Stimulated activated CD4-positive, alpha-beta T cell treated with anti-CD3 and anti-CD28 coated beads, Interleukin-4, amount 100 ng/mL, for 1 hour (primary cell): ENCODE results near the gene TAF5L.
"Not testable (repeated sequence)": the region's sequence is repeated elsewhere in the genome, so short reads cannot be mapped to it uniquely, and the experiment has no call there.

Experiments
- DNase-seq: peaks from one replicate; pipeline ENCODE4 v3.0.0-alpha.2; 2020

The TAF5L gene

DNA sequence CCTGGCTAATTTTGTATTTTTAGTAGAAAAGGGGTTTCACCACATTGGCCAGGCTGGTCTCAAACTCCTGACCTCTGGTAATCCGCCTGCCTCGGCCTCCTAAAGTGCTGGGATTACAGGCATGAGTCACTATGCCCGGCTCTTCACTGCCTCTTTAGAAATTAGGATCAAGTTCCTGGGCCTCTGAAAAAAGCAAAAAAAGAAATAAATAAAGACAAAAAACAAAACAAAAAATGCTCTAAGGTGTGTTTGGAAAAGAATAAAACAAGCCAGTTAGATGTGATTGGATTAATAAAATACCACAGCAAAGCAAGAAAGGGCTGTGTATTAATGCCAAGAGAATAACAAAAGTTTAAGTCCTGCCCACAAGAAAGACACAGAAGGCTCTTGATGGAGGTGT is 63.2 kb downstream of the TAF5L start:
- no peak for DNase-seq

GRCh38 chr1:229561141-229561540 is 64.8 kb downstream of the TAF5L start:
- no peak for DNase-seq

GRCh38 chr1:229560124-229560523 is 65.8 kb downstream of the TAF5L start:
- not testable (repeated sequence) for DNase-seq

GRCh38 chr1:229559336-229559801 is 66.6 kb downstream of the TAF5L start:
- not testable (repeated sequence) for DNase-seq

GRCh38 chr1:229558460-229559335 is 67.2 kb downstream of the TAF5L start, which contains the start of gene ABCB10:
TSS of gene ABCB10 (minus strand) at chr1:229558707. CDS start at chr1:229558652, 55 bp downstream.
- peak; percentile 86 for DNase-seq

DNA sequence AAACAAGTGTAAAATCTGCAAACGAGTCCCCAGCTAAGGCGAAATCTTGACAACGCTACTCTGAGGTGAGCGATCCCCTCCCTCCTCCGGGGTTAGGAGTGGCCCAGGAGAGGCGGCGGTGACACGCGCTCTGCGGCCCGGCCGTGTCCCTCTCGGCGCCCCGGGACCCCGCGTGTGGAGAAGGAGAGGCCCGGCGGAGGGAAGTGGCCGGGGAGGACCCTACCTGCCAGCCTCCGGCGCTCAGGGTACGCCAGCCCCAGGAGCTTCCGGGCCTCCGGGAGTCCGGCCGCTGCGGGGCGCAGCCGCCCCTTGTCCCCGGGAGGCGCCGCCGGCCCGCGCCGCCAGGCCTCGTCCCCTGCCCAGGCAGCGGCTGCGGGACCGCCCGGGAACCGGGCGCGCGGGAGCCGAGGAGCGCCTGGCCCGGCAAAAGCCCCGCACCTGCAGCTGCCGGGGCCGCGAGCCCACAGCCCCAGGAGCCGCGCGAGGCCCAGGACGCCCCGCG is 68.0 kb downstream of the TAF5L start:
- DNase-seq = peak; percentile 34

DNA sequence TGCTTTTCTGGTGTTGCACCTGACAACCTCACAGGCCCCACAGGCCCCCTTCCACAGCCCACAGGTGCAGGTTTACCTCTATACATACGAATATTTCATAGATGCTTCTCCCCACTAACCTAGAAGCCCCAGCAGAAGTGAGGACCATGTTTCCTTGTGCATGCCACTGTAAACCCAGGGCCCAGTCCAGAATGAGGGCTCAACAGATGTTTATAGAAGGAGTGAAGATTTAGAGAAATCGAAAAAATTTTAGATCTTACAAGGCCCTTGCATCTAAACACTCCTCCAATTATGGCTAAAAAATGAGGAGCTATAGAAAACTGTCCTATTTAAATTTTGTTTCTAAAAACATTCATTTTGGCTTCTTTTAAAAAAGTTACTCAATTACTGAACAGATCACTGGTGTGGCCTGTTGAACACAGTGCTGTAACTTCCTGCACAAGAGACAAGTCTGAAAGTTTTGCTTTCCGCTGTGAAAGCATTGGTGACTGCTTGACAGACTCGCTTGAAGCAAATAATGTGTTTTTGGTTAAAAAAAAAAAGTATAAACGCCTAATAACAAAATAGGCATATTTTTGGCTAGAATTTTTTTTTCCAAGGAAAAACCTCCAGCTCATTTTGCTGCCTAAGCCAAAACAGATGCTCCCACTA is 68.6 kb downstream of the TAF5L start:
- DNase-seq = no peak

DNA sequence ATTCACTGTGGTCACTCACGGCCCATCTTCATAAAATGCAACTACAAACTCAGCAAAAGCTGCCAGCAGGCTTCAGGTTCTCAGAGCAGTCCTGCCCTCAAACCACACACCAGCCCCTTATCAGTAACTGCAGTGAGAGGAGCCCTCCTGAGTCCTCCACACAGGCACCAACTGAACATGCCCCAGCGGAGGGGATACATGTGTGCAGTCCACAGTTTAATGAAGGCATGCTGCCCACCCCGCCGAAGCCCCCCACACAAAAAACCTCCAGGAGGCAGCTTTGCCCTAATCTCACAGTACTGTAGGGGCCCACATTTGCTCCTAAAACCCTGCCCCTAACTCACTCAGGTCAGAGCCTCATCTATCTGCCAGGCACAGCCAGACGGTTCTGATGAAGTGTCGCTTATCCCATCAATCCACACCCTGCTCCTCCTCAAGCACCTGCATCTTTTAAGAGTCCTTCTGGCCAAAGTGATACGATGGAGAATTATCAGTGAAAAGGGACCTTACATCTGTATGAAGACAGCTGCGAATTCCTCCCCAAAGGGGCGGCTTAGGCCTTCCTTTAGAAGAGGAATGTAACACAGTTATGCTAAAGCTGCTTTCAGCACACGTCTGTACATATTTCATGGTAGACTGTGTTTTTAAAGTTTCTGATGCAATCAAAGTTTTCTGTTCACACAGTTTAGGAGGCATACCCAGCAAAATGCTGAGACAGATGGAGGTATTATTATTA is 70.9 kb downstream of the TAF5L start:
- no peak for DNase-seq

GRCh38 chr1:229553621-229554130 is 72.2 kb downstream of the TAF5L start:
- DNase-seq = no peak

- no peak for DNase-seq
Measured at GRCh38 chr1:229552732-229553131, 73.2 kb downstream of the TAF5L start.

DNA sequence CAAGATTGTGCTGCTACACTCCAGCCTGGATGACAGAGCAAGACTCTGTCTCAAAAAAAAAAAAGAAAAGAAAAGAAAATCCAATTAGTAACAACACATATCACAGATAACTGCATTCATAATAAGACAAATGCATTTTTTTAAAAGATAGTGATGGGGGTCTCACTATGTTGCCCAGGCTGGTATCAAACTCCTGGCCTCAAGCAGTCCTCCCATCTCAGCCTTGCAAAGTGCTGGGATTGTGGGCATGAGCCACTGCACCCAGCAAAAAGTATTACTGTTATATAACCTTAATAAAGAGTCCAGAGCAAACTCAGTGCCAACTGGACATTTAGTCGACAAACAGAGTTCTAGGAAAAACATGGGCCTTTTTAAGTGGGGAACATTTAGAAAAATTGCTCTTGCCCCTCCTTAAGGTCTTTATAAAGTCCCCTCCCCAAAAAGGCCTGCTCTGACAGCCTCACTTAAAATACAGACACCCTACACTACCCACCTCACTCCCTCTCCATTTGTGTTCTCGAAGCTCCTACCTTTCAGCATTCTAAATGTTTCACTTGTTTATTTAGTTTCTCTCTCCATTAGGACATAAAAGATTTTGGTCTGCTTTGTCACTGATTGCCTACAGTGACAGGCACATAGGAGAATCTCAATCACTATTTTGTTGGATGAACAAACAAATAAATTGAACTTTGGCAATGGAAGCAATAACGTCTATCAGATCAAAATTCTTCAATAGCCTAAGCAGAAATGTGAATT is 74.9 kb downstream of the TAF5L start:
- no peak for DNase-seq

GRCh38 chr1:229547542-229547941 is 78.4 kb downstream of the TAF5L start:
- no peak for DNase-seq

DNA sequence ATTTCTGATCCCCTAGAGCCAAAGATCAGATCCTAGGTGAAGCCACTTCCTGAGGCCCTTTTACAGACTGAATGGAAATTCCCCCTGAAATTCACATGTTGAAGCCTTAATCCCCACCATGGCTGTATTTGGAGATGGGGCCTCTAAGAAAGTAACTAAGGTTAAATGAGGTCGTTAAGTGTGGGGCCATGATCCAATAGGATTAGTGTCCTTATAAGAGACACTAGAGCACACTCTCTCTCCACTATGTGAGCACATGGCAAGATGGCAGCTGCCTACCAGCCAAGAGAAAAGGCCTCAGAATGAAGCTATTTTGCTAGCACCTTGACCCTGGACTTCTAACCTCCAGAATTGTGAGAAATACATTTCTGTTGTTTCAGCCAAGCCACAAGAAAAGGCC is 81.3 kb downstream of the TAF5L start:
- DNase-seq = no peak
